Epithelial cell of proximal tubule (primary cell): ENCODE results near the gene CIBAR2. TPM values are rescaled to one million over a fixed set of nuclear protein-coding genes. Genes with fewer than 3 reads are reported as not detected.

Experiments used
- DNase-seq: peaks from one replicate; pipeline ENCODE4 v3.0.0-alpha.2; 2011; ENCODE audit warnings: low read depth
- H3K4me3 ChIP-seq: 2 replicates; pipeline ENCODE4 v1.5.1; 2011; ENCODE audit warnings: low read depth, mild to moderate bottlenecking, low read length
- CTCF ChIP-seq: conservative IDR thresholded peaks from 2 replicates; pipeline ENCODE4 v1.5.1; 2012; ENCODE audit warnings: low read depth, mild to moderate bottlenecking, low read length
- total RNA-seq: library from RNA; depleted of rRNA; stranded (reverse); fragments of >200 nt; gene quantifications from 2 replicates; pipeline ENCODE4 v1.2.3, GENCODE V29; 2015

CIBAR2 gene
- total RNA-seq, 1 donor from 2014 or later, result not detected

- no peak overlapping the region for H3K4me3 ChIP-seq
- DNase-seq, result no peak
- TF ChIP-seq CTCF, result no peak
Observed at GRCh38 chr16:85094176-85094805, 18.0 kb downstream of the CIBAR2 start.

GRCh38 chr16:85093705-85094104 is 18.6 kb downstream of the CIBAR2 start:
- no peak overlapping the region for H3K4me3 ChIP-seq
- DNase-seq, result no peak
- no peak for TF ChIP-seq CTCF

GRCh38 chr16:85092851-85093250 is 19.4 kb downstream of the CIBAR2 start:
- H3K4me3 ChIP-seq, result no peak overlapping the region
- DNase-seq, result no peak
- no peak for TF ChIP-seq CTCF

- TF ChIP-seq CTCF, result no peak
- no peak overlapping the region for H3K4me3 ChIP-seq
- DNase-seq, result no peak
Observed at GRCh38 chr16:85092309-85092708, 20.0 kb downstream of the CIBAR2 start.

- H3K4me3 ChIP-seq, result no peak overlapping the region
- no peak for DNase-seq
- no peak for TF ChIP-seq CTCF
Observed at GRCh38 chr16:85091522-85091910, 20.8 kb downstream of the CIBAR2 start.

- DNase-seq, result no peak
- TF ChIP-seq CTCF, result no peak
- no peak overlapping the region for H3K4me3 ChIP-seq
Observed at GRCh38 chr16:85090873-85091521, 21.3 kb downstream of the CIBAR2 start.

GRCh38 chr16:85090181-85090580 is 22.1 kb downstream of the CIBAR2 start:
- no peak for DNase-seq
- H3K4me3 ChIP-seq, result no peak overlapping the region

More at GRCh38 chr16:85090181-85090580, 22.1 kb downstream of the CIBAR2 start:
- no peak for TF ChIP-seq CTCF
